GM21367 (cell line): ENCODE measurements around the gene SLC38A10.

Source experiments
- ATAC-seq: cut with Tn5 transposase; IDR thresholded peaks from one replicate; pipeline ENCODE4 v1.9.1; 2021; ENCODE audit not compliant: unreplicated experiment

Gene SLC38A10

DNA sequence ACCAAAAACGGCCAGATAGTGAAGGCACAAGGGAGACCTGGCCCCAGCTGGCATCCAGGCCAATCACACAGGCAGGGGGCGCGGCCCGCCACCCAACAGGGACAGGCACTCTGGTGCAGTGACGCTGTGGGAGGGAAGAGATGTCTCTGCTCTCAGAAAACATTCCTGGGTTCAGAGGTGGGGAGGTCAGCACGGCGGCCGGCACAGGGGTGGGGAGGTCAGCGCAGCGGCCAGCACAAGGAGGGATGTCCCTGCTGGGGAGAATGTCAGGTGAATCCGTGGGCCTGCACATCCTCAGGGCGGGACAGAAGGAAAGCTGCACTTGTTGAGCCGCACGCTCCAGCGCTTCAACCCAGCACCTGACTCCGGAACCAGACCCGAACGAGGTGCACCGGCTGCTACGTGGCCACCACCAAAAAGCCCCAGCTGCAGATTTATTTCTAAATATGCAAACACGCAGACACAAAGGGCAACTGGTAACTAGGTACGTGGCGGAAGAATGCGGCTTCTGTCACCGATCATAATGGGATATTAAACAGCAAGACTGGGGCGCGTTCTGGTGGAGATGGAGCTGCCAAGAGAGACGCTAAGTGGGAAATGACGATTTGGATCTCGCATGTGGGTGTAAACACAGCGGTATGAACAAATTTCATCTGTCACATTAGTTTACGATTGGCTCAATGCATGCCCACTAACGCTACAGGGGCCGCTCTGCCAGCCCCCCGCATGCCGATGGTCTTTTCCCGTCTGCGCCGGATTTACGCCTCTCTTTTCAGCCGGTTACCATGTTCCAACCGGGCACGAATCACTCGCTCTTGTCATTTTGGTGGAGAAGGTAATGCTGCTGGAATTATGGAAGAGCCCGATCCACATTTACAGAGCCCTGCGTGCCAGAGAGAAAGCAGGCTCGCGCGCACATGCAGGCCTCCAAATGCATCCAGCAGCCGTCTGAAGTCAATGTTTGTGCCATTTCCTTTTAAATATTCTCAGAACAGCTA, 15.5 kb downstream of the SLC38A10 start:
- no peak for ATAC-seq

DNA sequence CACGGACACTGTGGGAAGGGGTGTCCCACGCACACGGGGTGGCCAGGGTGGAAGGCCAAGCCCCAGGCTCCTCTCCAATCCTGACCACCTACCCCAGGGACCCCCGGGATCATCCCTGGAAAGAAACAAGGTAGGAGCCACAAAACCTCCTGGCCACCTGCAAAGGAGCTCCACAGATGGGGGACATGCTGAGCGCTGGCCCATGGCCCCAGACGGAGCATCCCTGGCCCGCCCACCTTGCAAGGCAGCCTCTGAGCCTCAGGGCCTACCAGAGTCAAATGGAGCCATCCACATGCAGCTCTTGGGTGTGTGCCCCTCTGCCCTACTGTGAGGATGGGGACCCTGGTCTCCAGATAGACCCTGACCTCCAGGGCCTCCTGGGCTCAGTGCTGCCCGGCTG, 16.3 kb downstream of the SLC38A10 start:
- no peak for ATAC-seq

DNA sequence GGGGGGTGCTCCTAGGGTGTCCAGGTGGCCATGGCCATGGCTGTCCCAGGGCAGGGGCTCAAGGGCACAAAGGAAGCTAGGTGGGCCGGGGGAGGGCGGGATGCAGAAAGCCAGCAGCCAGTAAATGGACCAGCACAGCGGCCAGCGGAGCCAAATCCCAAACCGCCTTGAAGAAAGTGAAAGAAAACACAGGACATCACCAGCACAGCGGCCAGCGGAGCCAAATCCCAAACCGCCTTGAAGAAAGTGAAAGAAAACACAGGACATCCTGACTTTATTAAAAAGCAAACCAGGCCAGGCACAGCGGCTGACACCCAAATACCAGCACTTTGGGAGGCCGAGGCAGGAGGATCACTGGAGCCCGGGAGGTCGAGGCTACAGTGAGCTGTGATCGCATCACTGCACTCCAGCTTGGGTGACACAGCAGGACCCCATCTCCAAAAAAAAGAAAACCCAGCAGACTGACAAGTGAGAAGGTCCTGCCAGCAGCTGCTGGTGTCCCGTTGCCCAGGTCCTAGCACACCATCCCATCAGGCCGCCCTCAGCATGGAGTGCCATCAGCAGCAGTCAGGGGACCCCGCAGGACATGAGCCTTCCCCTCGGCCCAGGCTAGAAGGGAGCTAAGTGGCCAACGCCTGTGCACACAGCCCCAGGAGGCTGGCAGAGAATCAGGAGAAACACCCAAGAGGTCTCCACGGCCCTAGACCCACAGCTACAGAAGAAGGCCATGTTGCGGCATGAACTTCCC, 17.0 kb downstream of the SLC38A10 start:
- ATAC-seq: no peak

DNA sequence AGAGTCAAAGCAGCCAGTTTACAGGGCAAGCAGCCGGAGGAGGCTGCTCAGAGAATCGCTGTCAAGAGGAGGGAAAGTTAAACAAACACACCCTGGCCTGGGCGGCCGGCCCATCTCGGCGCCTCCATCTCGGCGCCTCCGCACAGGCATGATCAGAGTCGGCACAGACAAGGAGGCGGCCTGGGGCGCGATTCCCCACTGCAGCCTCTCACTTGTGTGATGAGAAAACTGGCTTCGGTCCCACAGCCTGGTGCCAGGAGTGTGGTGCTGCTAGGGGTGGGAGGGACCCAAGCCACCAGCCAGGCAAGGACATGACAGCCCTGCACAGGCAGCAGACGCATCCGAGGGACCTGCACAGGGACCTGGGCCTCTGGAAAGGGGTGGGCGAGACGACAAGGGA, 17.7 kb downstream of the SLC38A10 start:
- ATAC-seq: no peak

DNA sequence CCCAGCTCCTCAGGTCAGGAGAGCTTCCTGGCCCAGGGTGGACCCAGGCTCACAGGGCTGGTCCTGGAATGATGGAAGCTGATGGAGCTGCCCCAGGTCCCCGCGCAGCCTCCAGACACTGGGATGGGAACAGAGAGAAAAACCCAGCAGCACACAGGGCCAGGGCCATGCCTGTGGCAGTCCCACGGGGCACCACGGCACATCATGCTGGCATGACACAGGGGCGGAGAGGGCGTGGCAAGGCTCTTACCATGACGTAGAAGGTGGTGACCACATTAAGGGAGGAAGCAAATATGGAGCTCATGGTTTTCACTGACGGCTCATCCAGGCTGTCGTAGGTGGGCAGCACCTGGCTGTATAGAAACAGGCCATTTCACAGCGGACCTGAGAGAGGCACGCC, 18.3 kb downstream of the SLC38A10 start:
- no peak for ATAC-seq

DNA sequence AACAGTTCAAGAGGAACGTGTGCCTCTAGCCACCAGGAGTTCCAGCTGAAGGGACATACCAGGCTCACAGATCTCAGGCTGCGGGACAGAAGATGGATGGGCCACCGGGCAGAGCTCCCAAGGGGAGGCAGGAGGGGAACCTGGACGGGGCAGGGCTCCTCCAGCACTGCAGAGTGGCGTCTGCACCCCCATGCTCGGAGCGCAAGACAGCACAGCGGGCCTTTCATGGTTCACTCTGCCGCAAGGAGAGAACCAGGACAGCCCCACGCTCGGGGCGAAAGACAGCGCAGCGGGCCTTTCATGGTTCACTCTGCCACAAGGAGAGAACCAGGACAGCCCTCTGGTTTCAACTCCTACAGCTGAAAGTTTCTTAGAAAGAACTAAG, 20.6 kb downstream of the SLC38A10 start:
- ATAC-seq: no peak

DNA sequence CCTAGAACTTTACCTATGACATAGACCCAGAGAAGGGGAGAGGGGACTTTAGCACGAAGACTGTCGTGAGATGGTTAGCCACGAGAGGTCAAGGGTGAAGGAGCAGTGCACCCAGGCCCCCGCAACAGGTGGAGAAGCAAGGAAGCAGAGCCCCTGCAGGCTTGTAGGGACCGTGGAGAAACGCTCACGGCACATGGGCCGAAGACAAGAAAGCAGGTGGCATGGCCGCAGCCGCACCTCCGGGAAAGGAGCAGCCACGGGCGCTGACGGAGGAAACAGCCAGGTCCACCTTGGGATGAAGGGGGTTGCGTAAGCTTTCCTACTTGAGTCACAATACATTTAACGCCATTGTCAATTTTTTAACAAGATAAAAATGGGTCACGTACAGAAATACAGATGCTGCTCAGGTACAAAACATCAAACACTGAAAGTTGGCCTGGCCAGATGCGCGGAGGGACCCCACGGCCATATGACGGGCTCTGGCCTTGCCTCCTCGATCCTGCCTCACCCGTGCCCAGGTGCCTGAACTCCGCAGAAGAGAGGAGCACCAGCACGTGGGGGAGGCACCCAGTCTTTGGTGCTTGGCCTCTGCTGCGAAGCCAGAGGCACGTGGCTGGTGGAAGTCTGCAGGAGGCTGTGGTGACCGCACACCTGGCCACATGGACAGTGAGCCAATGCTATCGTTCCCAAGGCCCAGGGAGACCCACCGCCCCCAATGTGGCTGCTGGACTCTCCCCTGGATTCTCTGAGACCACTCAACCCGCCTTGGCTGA, 21.2 kb downstream of the SLC38A10 start:
- ATAC-seq: no peak

DNA sequence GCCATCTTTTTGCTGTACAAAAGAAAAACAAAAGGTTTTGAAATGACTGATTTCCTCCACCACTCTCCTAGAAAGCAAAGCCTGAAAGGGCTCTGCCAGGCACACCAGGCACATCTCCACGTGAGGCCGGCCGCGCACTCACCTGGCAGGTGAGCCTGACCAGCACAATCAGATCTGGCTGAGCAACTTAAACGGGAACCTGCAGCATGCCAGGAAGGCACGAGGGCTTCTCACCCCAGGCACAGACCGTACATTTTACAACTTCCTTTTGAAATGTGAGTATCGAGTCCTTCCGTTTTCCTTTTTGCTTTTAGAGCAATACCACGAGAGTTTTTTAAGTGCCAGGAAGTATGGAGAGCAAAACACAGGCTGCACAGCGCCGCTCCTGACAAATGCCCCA, 22.5 kb downstream of the SLC38A10 start:
- no peak for ATAC-seq

DNA sequence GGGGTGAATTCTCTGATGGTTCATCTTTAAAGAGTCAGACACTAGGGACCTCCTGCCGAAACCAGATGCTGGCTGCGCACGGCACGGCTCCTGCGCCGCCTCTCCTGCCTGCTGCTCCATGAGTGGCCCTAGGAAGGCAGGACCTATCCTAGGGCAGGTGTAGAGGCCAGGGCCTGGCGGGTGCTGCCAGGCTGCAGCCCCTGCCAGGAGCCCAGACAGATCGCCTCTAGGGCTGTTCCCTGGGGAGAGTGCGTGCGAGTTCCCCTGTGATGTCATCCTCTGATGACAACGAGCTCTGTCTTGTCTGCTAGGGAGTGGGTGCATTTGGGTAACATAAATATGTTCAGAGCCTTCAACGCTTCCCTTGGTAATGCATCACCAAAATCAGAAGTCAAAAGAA, 23.9 kb downstream of the SLC38A10 start:
- ATAC-seq: no peak

DNA sequence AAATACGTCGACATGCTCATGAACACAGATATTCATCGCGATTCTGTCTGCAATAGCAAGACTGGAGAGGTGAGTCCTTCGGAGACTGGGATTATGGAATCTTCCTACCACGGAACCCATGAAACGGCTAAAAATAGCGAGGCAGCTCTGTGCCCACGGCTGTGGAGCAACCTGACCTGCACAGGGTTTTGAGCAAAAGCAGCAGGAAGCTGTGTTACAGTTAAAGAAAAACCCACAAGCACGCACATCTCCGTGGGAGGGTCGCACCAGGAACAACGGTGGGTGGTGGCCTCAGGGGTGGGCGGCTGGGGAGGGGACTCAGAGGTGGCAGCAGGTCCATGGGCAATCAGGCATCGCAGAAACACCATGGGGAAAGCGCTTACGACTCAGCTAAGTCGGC, 24.8 kb downstream of the SLC38A10 start:
- no peak for ATAC-seq

DNA sequence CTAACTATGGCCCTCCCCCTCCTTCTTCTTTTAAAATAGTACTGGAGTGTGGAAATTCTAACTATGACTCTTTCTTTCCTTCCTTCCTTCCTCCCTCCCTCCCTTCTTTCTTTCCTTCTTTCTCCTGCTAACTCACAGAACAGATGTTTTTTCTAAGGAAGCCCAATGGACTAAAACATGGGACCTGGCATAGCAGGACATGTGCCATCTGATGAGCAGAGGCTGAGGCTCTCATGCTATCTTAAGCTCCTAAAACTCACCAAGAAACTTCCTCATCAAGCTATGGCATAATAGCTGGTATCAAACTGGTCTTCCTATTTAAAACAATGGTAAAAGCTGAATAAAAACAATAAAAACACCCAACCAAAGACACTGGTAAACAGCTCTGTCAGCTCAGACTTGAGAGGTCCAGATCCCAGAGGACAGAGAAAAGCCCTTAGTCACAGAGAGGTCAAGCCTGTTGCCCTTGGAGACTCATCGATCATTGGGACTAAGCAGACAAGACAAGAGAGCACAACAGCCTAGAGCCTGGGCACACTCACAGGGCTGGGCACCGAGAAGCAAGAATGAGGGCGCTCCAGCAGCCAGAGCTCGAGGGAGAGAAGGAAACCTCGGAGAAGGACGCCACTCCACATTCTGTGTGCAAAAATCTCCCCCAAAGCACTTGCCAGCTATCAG, 27.6 kb downstream of the SLC38A10 start:
- ATAC-seq: no peak

DNA sequence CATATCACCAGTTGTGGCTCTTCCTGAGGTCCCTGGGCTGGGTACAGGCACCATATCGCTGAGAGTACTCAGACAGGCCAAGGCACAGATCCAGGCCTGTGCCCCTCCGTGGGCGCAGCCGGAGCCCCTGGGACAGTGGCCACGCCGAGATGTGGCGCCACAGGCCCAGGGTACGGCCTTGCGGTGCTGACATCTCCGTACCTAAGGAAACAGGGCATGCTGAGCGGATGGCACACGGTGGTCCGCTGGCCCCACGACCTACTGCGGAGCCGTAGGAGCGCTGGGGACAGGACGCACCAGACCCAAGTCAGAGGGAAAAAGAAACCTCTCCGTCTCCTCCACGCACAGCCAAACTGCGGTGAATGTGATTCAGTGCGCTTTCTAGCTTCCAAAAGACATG, 29.5 kb downstream of the SLC38A10 start:
- ATAC-seq: no peak

DNA sequence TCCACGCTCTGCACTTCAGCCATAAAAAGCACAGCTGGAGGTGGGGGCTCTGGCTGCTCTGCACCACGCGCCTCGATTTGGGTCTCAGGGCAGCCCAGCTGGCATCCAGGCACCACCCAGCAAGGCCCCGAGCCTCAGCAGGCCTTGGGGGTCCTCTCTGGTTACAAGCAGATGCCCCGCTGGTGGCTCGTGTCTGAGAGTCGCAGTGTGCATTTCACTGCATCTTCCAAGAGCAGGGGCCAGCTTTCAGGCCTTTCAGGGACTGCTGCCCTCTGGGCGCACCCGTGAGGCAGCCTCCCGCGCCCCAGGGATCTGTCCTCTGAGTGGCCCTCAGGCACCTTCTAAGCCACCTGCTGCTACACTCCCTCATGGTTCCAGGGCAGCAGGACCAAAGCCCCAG, 30.5 kb downstream of the SLC38A10 start:
- no peak for ATAC-seq

DNA sequence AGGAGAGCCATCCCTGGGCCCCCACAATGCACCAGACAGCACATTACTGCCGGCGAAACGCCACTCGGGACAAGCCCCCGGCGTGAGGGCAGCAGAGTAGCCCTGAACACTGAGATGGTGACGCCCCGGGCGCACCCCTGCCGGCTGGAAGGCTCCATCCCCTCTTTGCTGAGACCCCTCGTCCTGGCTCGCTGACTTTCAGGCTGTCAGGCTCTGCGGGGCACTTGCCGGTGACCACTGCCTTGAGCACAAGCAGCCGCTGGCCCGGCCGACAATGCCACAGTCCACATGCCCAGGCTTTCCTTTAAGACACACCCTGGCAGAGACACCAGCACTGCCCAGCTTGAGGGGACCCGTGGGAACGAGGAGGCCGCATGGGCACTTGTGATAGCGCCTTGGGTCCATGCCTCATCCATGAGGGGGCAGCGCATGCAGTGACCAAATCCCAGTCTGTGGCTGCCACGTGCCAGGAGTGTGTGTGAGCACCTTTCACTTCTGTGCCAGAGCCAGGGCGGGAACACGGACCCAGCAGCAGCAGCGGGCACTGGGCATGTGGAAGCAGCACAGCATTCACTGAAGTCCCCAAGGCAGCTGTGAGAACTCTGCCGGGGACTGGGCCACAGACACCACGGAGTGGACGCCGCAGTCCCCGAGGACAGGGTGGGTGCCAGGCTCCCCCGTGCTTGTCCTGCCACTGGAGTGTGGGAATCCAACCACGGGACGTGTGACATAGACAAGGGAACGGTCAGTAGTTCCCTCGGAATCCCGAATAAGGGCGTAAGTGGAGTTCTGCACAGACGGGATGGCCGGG, 31.5 kb downstream of the SLC38A10 start:
- no peak for ATAC-seq

DNA sequence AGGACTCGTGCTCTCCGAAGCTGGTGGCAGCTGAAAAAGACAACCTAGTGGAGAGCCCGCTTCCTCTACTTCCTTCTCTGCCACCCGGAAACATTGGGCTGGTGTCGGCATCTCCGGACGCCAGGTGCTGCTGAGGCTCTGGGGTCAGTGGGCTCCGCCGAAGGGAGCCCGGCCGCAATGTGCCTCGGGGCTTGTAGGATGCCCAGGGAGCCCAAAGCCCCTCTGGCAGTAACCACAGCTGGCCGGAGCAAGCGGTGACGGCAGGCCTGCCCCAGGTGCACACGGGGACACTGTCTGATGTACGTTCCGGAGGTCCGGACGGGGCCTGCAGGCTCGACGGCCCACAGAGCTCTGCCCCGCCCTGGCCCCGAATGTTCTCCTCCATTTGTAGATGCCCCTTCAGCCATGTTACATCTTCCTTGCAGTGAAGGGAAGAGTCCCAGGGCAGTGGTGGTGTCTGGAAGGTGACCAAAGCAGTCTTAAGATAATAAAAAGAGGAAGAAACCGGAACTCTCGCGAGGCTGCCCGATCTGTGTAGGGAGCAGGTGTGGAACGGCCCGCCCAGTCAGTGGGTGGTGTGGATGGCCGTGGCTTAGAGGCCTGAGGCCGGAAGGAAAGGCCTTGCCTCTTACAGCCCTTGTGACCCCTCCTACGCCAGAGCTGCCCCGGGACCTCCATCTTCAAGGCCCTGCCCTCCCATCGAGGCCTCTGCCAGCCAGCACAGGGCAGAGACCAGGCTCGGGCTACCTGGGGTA, 33.3 kb downstream of the SLC38A10 start:
- no peak for ATAC-seq

DNA sequence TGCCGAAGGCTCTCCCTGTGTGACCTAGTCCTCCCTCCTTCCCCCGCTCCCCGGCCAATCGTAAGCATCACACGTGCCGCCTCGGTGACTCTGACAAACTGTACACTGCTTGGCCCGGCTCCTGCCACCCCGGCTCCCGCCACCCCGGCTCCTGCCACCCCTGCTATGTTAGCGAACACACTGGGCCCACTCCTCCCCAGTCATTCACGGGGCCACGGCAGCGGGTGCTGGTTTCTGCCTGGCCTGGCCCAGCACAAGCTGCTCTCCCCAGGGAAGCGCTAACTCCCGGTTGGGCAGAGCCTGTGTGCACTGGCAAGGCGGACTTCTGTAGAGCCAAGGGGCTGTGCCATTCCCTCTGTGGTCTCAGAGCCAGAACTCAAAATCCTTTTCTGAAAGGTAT, 34.0 kb downstream of the SLC38A10 start:
- no peak for ATAC-seq

DNA sequence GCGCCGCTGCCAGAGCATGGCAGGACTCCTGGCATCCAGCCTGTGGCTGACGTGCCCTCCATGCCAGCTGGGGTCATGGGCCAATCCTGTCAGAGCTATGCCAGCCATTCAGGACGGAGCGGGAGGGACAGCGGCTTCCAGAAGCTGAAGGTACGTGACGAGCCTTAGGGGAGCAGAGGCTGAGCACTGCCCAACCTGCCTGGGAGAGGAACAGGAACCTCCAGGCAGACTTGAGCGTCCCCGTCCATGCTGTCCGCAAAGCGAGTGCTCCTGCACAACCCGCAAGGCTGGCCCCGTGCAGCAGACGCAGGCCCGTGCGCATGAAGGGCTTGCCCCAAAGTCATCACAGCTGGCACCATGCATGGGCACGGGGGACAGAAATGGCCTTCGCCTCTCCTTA, 34.5 kb downstream of the SLC38A10 start:
- no peak for ATAC-seq

DNA sequence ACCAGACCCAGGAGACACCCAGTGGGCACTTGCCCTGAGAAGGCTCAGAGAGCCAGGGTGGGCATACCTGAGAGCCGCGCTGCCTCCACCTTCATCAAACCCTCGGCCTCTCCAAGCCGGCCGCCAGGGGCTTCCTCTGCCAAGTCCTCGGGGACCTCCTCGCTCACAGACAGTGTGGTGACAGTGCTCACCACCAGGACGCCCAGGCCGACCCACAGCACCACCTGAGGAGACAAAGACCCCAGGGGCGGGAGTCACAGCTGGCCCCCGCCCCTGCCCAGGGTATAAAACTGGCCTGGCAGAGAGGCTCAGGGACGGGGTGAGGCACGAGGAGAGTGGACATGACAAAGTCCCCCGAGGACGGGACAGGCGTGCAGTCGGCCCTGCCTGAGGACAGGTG, 34.9 kb downstream of the SLC38A10 start:
- ATAC-seq: no peak

DNA sequence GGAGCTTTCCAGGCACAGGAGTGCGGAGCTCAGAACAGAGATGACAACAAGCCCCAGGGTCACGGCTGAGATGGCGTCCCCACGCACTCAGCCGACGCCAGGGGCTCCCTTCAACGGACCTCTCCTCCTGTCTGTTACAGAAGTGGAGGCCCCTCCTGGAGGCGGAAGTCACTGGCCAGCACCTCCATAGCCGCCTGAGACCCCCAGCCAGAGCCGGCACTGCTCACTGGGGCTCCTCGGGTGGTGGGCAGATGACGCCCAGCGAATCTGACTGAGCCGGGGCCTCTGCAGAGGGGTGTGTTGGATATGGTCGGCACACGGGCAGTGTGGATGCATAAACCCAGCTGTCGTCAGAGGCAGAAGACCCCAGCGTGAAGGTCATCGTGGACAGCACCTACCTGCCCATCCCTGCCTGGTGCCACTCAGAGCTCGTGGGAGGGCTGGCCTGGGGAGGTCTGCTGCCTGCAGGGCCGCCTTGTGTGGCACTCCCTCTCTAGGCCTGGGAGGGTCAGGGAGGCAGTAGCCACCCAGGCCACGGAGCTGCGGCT, 36.0 kb downstream of the SLC38A10 start:
- no peak for ATAC-seq
